ENCODE results near the gene PTRH2.

PTRH2 gene

DNA sequence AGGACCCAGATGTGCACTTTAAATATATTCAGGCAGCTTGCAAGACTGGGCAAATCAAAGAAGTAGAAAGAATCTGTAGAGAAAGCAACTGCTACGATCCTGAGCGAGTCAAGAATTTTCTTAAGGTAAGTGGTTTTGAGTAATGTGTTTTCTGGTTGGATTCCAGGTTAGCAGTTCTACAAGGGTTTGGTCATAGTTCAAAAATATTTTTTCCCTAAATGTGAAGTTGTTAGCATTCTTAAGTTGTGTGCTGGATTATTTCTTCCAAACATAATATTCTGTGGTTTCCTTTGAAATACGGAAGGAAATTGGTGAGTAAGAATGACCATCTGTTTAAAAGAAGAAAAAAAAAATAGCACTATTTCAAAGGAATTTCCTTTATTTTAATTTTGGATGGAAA lies 38.4 kb downstream of the PTRH2 start:
- DNase-seq = peak in 3 of 4 experiments; percentile 8 to 64 (median 62)

DNA sequence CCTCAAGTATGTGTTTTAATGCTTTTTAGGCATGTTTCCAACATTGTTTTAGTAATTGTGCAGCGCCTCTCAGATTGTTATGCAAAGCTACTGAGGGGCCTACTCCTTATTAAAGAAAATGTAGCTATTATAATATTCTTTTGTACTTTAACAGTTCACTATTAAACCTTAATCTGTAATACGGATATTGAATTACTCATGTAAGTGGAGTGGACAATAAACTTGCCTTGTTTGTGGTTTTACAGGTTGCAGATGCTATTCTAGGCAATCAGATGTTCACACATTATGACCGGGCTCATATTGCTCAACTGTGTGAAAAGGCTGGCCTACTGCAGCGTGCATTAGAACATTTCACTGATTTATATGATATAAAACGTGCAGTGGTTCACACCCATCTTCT lies 41.0 kb downstream of the PTRH2 start:
- DNase-seq = no peak

DNA sequence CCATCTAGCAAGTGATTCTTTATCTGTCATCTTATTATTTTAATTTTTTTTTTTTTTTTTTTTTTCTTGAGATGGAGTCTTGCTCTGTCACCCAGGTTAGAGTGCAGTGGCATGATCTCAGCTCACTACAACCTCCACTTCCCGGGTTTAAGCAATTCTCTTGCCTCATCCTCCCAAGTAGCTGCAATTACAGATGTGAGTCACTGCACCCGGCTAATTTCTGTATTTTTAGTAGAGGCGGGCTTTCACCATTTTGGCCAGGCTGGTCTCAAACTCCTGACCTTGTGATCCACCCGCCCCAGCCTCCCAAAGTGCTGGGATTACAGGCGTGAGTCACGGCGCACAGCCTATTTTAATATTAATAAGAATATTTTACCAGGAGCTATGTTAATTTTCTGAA lies 50.6 kb downstream of the PTRH2 start:
- DNase-seq = peak; percentile 75 to 88 (median 81)

DNA sequence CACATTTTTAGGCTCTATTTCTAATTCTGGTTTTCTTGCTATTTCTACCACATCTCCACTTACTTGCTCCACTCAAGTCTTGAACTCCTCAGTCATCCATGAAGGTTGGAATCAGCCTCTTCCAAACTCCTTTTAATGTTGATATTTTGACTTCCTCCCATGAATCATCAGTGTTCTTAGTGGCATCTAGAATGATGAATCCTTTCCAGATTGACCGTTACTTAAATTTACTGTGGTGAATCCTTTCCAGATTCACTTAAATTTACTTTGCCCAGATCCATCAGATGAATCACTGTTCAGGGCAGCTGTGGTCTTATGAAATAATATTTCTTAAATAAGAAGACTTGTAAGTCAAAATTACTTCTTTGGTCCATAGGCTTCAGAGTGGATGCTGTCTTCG lies 55.1 kb downstream of the PTRH2 start:
- peak in 1 of 4 experiments; percentile 18 for DNase-seq

DNA sequence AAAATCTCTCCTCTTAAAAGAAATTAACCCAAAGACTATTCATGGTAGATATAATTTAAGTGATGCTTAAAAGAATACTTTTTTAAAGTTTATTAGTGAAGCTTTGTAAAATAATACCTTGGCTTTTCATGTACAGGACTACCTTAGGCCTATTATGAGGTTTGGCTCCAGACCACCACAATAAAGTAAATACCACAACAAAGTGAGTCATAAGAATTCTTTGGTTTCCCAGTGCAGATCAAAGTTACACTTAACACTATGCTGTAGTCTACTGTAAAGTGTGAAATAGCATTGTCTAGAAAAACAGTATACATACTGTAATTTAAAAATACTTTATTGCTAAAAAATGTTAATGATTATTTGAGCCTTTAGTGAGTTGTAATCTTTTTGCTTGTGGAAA lies 55.9 kb downstream of the PTRH2 start:
- no peak for DNase-seq

DNA sequence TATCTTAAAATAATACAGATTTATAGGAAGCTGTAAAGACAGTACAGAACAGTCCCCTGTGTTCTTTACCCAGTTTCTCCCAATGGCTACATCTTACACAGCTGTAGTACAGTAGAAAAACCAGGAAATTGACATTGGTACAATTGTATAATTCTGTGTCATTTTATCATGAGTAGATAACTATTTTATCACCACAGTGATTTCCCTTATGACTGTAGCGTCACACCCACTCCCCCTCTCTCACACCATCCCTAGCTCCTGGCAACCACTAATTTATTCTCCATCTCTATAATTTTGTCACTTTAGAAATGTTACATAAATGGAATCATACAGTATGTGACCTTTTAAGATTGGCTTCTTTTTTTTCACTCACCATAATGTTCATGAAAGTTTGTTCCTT lies 56.6 kb downstream of the PTRH2 start:
- DNase-seq = no peak

DNA sequence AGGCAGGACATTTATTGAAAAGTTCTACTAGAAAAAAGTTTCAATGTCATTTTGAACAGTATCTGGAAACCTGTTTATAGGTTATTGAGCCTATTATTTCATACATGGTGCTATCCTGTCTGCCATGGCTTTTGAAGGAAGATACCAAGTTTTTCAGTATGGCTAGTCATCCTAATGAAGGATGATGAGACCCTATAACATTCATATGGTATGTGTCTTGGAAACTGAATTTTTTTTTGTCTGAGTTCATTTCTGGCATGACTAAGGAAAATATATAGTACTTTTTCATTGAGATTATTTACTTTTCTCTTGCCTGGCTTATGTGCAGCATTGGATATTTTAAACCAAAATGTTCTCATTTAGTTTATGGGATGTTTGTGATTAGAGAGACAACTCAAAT lies 57.3 kb downstream of the PTRH2 start:
- DNase-seq = no peak

Data from suppressor macrophage (primary cell).